Gastroesophageal sphincter (tissue), 4 donors: ENCODE measurements around the gene NUAK1. TPM values are rescaled to one million over a fixed set of nuclear protein-coding genes. Genes with fewer than 3 reads are reported as not detected.

Experiments used
- ATAC-seq: fragments of 150-250 bp; one replicate; pipeline ENCODE4 v1.9.1; 2016; ENCODE audit warnings: mild to moderate bottlenecking, moderate library complexity
- H3K27ac ChIP-seq, 4 donors: fragments of 200-600 bp; sonication (generic) in 3 of 4; 1 replicate in 3 of 4; 2 replicates in 1 of 4; pipeline ENCODE4 v1.5.1; 2016 to 2019
- H3K27me3 ChIP-seq: fragments of 200-600 bp; sonication (generic); one replicate; pipeline ENCODE4 v1.5.1; 2019
- H3K36me3 ChIP-seq, 2 donors: fragments of 200-600 bp; sonication (generic); one replicate each; pipeline ENCODE4 v1.5.1; 2019; ENCODE audit warnings: control low read depth in 1 of 2
- H3K4me1 ChIP-seq, 3 donors: fragments of 200-600 bp; sonication (generic); 1 replicate in 2 of 3; 2 replicates in 1 of 3; pipeline ENCODE4 v1.5.1; 2016 to 2019; ENCODE audit warnings: control low read depth in 2 of 3
- H3K4me3 ChIP-seq, 2 donors: fragments of 200-600 bp; sonication (generic); one replicate each; pipeline ENCODE4 v1.5.1; 2019; ENCODE audit warnings: mild to moderate bottlenecking in 1 of 2, moderate library complexity in 1 of 2
- H3K9me3 ChIP-seq, 3 donors: fragments of 200-600 bp; sonication (generic); one replicate each; pipeline ENCODE4 v1.5.1; 2017 to 2019; ENCODE audit warnings: control low read depth in 2 of 3
- CTCF ChIP-seq, 4 experiments: fragments of 200-600 bp in 2 of 4; fragments of 450-650 bp in 2 of 4; sonication (generic) in 1 of 4; IDR thresholded peaks; one replicate each; pipeline ENCODE4 v1.5.1; 2017 to 2019; ENCODE audit warnings: antibody characterized with exemption in 4 of 4, mild to moderate bottlenecking in 2 of 4, moderate library complexity in 2 of 4
- EP300 ChIP-seq: sonication (generic); formaldehyde crosslinking; IDR thresholded peaks from one replicate; pipeline ENCODE4 v1.6.1; 2017; ENCODE audit warnings: antibody characterized with exemption, mild to moderate bottlenecking
- POLR2A ChIP-seq, 2 donors: fragments of 450-650 bp; IDR thresholded peaks; one replicate each; pipeline ENCODE4 v1.6.1; 2017; ENCODE audit warnings: antibody characterized with exemption in 2 of 2, mild to moderate bottlenecking in 2 of 2, moderate library complexity in 1 of 2
- POLR2AphosphoS5 ChIP-seq: sonication (generic); formaldehyde crosslinking; IDR thresholded peaks from one replicate; pipeline ENCODE4 v1.6.1; 2017; ENCODE audit warnings: antibody characterized with exemption
- WGBS, 2 donors: methylation state at CpG; one replicate each; pipeline ENCODE4 v1.1.5; 2018; ENCODE audit warnings: low coverage in 1 of 2; 5-methylcytosine and 5-hydroxymethylcytosine counted together
- total RNA-seq, 4 donors: library from RNA; depleted of rRNA; stranded (reverse); fragments of >200 nt; gene quantifications; one replicate each; pipeline ENCODE4 v1.1.0, GENCODE V29; 2016

The NUAK1 gene
- total RNA-seq, 4 donors from 2014 or later: 7.4 to 27.7 (median 10.7) TPM

- ATAC-seq: peak; percentile 10
- 22 to 38% methylated on average over 1 to 7 of the region's 9 CpGs for WGBS, 2 donors
- H3K27me3 ChIP-seq: no peaks in the 10 kb centered on the region
- H3K4me1 ChIP-seq: peaks cover 4 to 64% (median 34%) of the 10 kb centered on the region in 3 donors
- peaks cover 0 to 5% of the 10 kb centered on the region in 2 donors for H3K36me3 ChIP-seq
- TF ChIP-seq EP300 (no peak), POLR2AphosphoS5 (no peak), CTCF (IDR thresholded peaks at IDR 0.05) (no peak), POLR2A (IDR thresholded peaks at IDR 0.05) (no peak)
- H3K9me3 ChIP-seq: no peaks in the 10 kb centered on the region
- no peak overlapping the region for H3K4me3 ChIP-seq
- H3K27ac ChIP-seq: peak overlapping the region in 3 of 4 donors; percentile 63 to 81 (median 79)
Observed at GRCh38 chr12:106088811-106089485, 49.8 kb downstream of the NUAK1 start.

GRCh38 chr12:106088246-106088808 lies 50.4 kb downstream of the NUAK1 start:
- Histone ChIP-seq H3K27me3 (no peaks in the 10 kb centered on the region), H3K4me1 (peaks cover 4 to 58% (median 34%) of the 10 kb centered on the region in 3 donors), H3K27ac (peak overlapping the region in 3 of 4 donors; percentile 63 to 81 (median 79)), H3K4me3 (no peak overlapping the region), H3K9me3 (no peaks in the 10 kb centered on the region), H3K36me3 (peaks cover 0 to 12% of the 10 kb centered on the region in 2 donors)
- WGBS, 2 donors: 86 to 93% methylated on average over 3 to 4 of the region's 4 CpGs
- TF ChIP-seq CTCF (IDR thresholded peaks at IDR 0.05) (no peak), POLR2AphosphoS5 (no peak), POLR2A (IDR thresholded peaks at IDR 0.05) (no peak), EP300 (no peak)
- ATAC-seq: no peak

GRCh38 chr12:106086696-106087095 lies 52.1 kb downstream of the NUAK1 start:
- Histone ChIP-seq H3K9me3 (no peaks in the 10 kb centered on the region), H3K4me3 (no peak overlapping the region), H3K4me1 (peaks cover 4 to 46% (median 34%) of the 10 kb centered on the region in 3 donors), H3K27me3 (no peaks in the 10 kb centered on the region), H3K27ac (no peak overlapping the region), H3K36me3 (peaks cover 0 to 22% of the 10 kb centered on the region in 2 donors)
- no peak for ATAC-seq
- 81 to 97% methylated on average over 17 to 19 of the region's 19 CpGs for WGBS, 2 donors
- TF ChIP-seq POLR2AphosphoS5: no peak
- TF ChIP-seq EP300: no peak

- TF ChIP-seq EP300 (no peak), POLR2AphosphoS5 (no peak), POLR2A (IDR thresholded peaks at IDR 0.05) (no peak), CTCF (IDR thresholded peaks at IDR 0.05) (no peak)
- Histone ChIP-seq H3K27ac (no peak overlapping the region), H3K4me3 (no peak overlapping the region), H3K27me3 (no peaks in the 10 kb centered on the region), H3K4me1 (peaks cover 0 to 46% (median 34%) of the 10 kb centered on the region in 3 donors), H3K36me3 (peaks cover 0 to 25% of the 10 kb centered on the region in 2 donors), H3K9me3 (no peaks in the 10 kb centered on the region)
- 29 to 55% methylated on average over 2 of the region's 2 CpGs for WGBS, 2 donors
- no peak for ATAC-seq
Observed at GRCh38 chr12:106085213-106085612, 53.5 kb downstream of the NUAK1 start.

GRCh38 chr12:106084759-106085158 lies 54.0 kb downstream of the NUAK1 start:
- no peak for ATAC-seq
- Histone ChIP-seq H3K4me3 (no peak overlapping the region), H3K27me3 (no peaks in the 10 kb centered on the region), H3K9me3 (no peaks in the 10 kb centered on the region), H3K27ac (peak overlapping the region in 3 of 4 donors; percentile 7 to 41 (median 15)), H3K4me1 (peaks cover 2 to 46% (median 35%) of the 10 kb centered on the region in 3 donors), H3K36me3 (peaks cover 0 to 25% of the 10 kb centered on the region in 2 donors)
- 57 to 67% methylated on average over 2 to 3 of the region's 3 CpGs for WGBS, 2 donors
- TF ChIP-seq CTCF (IDR thresholded peaks at IDR 0.05) (no peak), EP300 (no peak), POLR2A (IDR thresholded peaks at IDR 0.05) (no peak)
